ENCODE data around the gene TUBGCP6.
"Not testable (repeated sequence)": the region's sequence is repeated elsewhere in the genome, so short reads cannot be mapped to it uniquely, and the experiment has no call there.

Gene TUBGCP6

DNA sequence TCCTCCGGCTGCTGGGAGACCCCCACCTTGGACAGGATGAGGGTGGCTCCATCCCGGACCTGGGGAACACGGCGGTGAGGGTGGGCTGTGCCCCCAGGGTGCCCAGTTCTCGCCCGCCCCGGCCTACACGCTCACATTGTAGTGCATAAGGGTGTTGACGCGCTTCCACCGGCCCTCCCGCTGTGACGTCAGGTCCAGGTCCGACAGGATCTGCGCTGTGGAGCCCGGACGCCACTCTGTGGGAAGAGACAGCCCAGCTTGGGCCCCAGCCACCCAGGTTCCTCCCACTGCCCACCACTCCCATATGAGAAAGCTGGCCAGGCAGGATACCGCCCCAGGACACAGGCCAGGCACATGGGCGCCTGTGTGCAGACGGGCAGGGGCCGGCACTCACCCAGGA lies 33.6 kb upstream of the TUBGCP6 start:
- peaks cover 6% of the 10 kb centered on the region for H3K9me3 ChIP-seq (ENCODE audit: control insufficient read depth, low read length)
- H3K27ac ChIP-seq (ENCODE audit: low read depth, low read length, severe bottlenecking): no peak overlapping the region
- peaks cover 87% of the 10 kb centered on the region for H3K36me3 ChIP-seq (ENCODE audit: control insufficient read depth, insufficient read depth, low read length)
- 96 to 97% methylated on average over 17 to 19 of the region's 21 CpGs for WGBS, 2 experiments (ENCODE audit: insufficient coverage in 2 of 2)
- H3K4me1 ChIP-seq (ENCODE audit: control insufficient read depth, insufficient read depth, low read length, poor library complexity, severe bottlenecking): peaks cover 8% of the 10 kb centered on the region
- H3K4me3 ChIP-seq (ENCODE audit: extremely low read depth, insufficient read depth, low read length, poor library complexity, severe bottlenecking): no peak overlapping the region

- Histone ChIP-seq H3K4me3 (ENCODE audit: extremely low read depth, insufficient read depth, low read length, poor library complexity, severe bottlenecking) (no peak overlapping the region), H3K4me1 (ENCODE audit: control insufficient read depth, insufficient read depth, low read length, poor library complexity, severe bottlenecking) (peaks cover 6% of the 10 kb centered on the region), H3K9me3 (ENCODE audit: control insufficient read depth, low read length) (peaks cover 6% of the 10 kb centered on the region), H3K27ac (ENCODE audit: low read depth, low read length, severe bottlenecking) (no peak overlapping the region), H3K36me3 (ENCODE audit: control insufficient read depth, insufficient read depth, low read length) (peaks cover 80% of the 10 kb centered on the region)
- WGBS, 2 experiments (ENCODE audit: insufficient coverage in 2 of 2): 94% methylated on average over 20 to 25 of the region's 25 CpGs
Measured at GRCh38 chr22:50277761-50278160, 32.9 kb upstream of the TUBGCP6 start.

DNA sequence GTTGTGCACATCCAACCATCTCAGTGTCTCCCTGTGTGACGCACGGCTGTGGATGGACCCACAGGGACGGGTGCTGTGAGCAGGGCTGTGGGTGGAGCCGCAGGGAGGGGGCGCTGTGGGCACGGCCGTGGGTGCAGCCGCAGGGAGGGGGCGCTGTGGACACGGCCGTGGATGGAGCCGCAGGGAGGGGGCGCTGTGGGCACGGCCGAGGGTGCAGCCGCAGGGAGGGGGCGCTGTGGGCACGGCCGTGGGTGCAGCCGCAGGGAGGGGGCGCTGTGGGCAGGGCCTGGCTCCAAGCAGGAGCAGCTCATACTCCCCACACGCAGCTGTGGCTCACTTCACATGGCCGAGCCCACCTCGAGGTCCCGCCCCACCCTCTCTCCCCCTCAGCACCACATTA lies 31.3 kb upstream of the TUBGCP6 start:
- Histone ChIP-seq H3K27ac (ENCODE audit: low read depth, low read length, severe bottlenecking) (no peak overlapping the region), H3K4me3 (ENCODE audit: extremely low read depth, insufficient read depth, low read length, poor library complexity, severe bottlenecking) (no peak overlapping the region), H3K9me3 (ENCODE audit: control insufficient read depth, low read length) (peaks cover 6% of the 10 kb centered on the region), H3K4me1 (ENCODE audit: control insufficient read depth, insufficient read depth, low read length, poor library complexity, severe bottlenecking) (peaks cover 9% of the 10 kb centered on the region), H3K36me3 (ENCODE audit: control insufficient read depth, insufficient read depth, low read length) (peaks cover 65% of the 10 kb centered on the region)
- WGBS, 2 experiments (ENCODE audit: insufficient coverage in 2 of 2): 88 to 91% methylated on average over 18 to 22 of the region's 25 CpGs

DNA sequence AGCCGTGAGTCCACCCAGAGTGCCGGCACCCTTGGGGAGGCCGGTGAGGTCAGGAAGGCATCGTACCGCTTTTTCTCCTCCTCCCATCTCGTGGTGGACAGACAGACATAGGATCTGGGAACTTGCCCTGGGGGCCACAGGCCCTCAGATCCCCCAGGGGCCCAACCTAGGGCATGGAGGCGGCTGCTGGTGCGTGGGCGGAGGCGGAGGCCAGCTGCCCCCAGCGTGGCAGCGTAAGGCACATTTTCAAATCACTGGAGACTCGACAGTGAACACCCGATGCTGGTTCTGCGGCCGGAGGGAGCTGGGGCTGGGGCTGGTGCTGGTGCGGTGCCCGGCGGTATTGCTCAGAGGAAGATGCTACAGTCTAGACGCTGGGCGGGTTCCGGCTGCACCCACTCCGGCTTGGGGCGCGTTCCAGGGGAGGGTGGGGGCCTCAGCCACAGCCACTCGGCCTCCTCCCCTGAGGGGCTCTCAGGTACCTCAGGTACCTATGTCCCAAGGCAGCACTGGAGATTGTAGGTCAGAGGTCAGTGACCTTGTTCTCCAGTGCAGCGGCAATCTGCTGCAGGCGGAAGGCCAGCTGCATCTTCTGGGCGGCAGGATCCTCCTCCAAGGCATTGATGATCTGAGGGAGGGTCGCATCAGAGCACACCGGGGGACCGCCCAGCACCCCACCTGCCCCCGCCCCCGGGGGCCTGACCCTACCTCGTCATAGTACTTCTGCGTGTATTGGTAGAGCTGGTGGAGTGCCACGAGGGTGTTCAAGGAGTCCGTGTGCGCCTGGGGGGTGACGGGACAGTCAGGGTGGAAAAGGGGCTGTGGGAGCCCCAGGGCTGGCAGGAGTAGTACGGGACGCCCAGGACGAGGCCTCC lies 30.6 kb upstream of the TUBGCP6 start:
- Histone ChIP-seq H3K9me3 (ENCODE audit: control insufficient read depth, low read length) (peaks cover 6% of the 10 kb centered on the region), H3K36me3 (ENCODE audit: control insufficient read depth, insufficient read depth, low read length) (peaks cover 60% of the 10 kb centered on the region), H3K4me1 (ENCODE audit: control insufficient read depth, insufficient read depth, low read length, poor library complexity, severe bottlenecking) (peaks cover 14% of the 10 kb centered on the region), H3K27ac (ENCODE audit: low read depth, low read length, severe bottlenecking) (no peak overlapping the region), H3K4me3 (ENCODE audit: extremely low read depth, insufficient read depth, low read length, poor library complexity, severe bottlenecking) (no peak overlapping the region)
- 97% methylated on average over 38 of the region's 43 CpGs for WGBS, 2 experiments (ENCODE audit: insufficient coverage in 2 of 2)

- 90 to 93% methylated on average over 5 to 7 of the region's 7 CpGs for WGBS, 2 experiments (ENCODE audit: insufficient coverage in 2 of 2)
- H3K27ac ChIP-seq (ENCODE audit: low read depth, low read length, severe bottlenecking): no peak overlapping the region
Measured at GRCh38 chr22:50274771-50275170, 29.9 kb upstream of the TUBGCP6 start.

DNA sequence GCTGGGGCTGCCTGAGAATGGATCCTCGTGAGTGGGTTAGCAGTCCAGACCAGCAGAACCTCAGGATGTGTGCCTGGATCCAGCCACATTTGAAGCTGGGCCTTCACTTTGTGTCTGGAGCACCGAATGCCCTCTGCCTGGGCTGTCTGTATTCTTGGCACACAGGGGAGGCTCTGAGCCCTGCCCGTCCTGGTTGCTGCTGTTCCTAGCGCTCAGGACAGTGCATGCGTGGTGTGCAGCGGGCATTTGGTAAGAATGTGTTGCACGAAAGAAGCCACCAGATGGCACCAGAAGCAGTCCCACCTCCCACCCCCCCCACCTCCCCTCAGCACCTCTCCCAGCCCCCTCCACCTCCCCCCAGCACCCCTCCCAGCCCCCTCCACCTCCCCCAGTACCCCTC lies 29.5 kb upstream of the TUBGCP6 start:
- WGBS, 2 experiments (ENCODE audit: insufficient coverage in 2 of 2): 80 to 93% methylated on average over 2 of the region's 7 CpGs
- Histone ChIP-seq H3K9me3 (ENCODE audit: control insufficient read depth, low read length) (peaks cover 6% of the 10 kb centered on the region), H3K4me1 (ENCODE audit: control insufficient read depth, insufficient read depth, low read length, poor library complexity, severe bottlenecking) (peaks cover 18% of the 10 kb centered on the region), H3K4me3 (ENCODE audit: extremely low read depth, insufficient read depth, low read length, poor library complexity, severe bottlenecking) (no peak overlapping the region), H3K27ac (ENCODE audit: low read depth, low read length, severe bottlenecking) (no peak overlapping the region), H3K36me3 (ENCODE audit: control insufficient read depth, insufficient read depth, low read length) (peaks cover 49% of the 10 kb centered on the region)

More at GRCh38 chr22:50274771-50275170, 29.9 kb upstream of the TUBGCP6 start:
- Histone ChIP-seq H3K36me3 (ENCODE audit: control insufficient read depth, insufficient read depth, low read length) (peaks cover 54% of the 10 kb centered on the region), H3K4me3 (ENCODE audit: extremely low read depth, insufficient read depth, low read length, poor library complexity, severe bottlenecking) (no peak overlapping the region), H3K9me3 (ENCODE audit: control insufficient read depth, low read length) (peaks cover 6% of the 10 kb centered on the region), H3K4me1 (ENCODE audit: control insufficient read depth, insufficient read depth, low read length, poor library complexity, severe bottlenecking) (peaks cover 14% of the 10 kb centered on the region)

DNA sequence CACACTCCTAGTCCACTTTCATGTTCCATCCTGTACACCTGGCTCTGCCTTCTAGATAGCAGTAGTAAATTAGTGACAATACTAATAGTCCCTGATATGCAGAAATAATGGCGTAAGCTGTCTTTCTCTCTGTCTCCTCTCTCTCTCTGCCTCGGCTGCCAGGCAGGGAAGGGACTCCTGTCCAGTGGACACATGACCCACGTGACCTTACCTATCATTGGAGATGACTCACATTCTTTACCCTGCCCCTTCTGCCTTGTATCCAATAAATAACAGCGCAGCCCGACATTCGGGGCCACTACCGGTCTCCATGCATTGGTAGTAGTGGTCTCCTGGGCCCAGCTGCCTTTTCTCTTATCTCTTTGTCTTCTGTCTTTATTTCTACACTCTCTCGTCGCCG lies 29.0 kb upstream of the TUBGCP6 start:
- H3K9me3 ChIP-seq (ENCODE audit: control insufficient read depth, low read length); H3K27ac ChIP-seq (ENCODE audit: low read depth, low read length, severe bottlenecking); H3K4me3 ChIP-seq (ENCODE audit: extremely low read depth, insufficient read depth, low read length, poor library complexity, severe bottlenecking): not testable (repeated sequence)
- 82 to 85% methylated on average over 8 to 9 of the region's 10 CpGs for WGBS, 2 experiments (ENCODE audit: insufficient coverage in 2 of 2)
- Histone ChIP-seq H3K36me3 (ENCODE audit: control insufficient read depth, insufficient read depth, low read length) (peaks cover 44% of the 10 kb centered on the region), H3K4me1 (ENCODE audit: control insufficient read depth, insufficient read depth, low read length, poor library complexity, severe bottlenecking) (peaks cover 18% of the 10 kb centered on the region)

- not testable (repeated sequence) for H3K4me3 ChIP-seq (ENCODE audit: extremely low read depth, insufficient read depth, low read length, poor library complexity, severe bottlenecking); H3K27ac ChIP-seq (ENCODE audit: low read depth, low read length, severe bottlenecking); H3K9me3 ChIP-seq (ENCODE audit: control insufficient read depth, low read length)
- 100% methylated on average over 2 of the region's 11 CpGs; no CpG with 5 or more reads in 1 of the 2 experiments for WGBS, 2 experiments (ENCODE audit: insufficient coverage in 2 of 2)
- Histone ChIP-seq H3K4me1 (ENCODE audit: control insufficient read depth, insufficient read depth, low read length, poor library complexity, severe bottlenecking) (peaks cover 18% of the 10 kb centered on the region), H3K36me3 (ENCODE audit: control insufficient read depth, insufficient read depth, low read length) (peaks cover 40% of the 10 kb centered on the region)
Measured at GRCh38 chr22:50273352-50273751, 28.5 kb upstream of the TUBGCP6 start.

GRCh38 chr22:50272044-50272802 lies 27.4 kb upstream of the TUBGCP6 start:
- 25 to 36% methylated on average over 17 to 18 of the region's 26 CpGs for WGBS, 2 experiments (ENCODE audit: insufficient coverage in 2 of 2)
- peaks cover 18% of the 10 kb centered on the region for H3K4me1 ChIP-seq (ENCODE audit: control insufficient read depth, insufficient read depth, low read length, poor library complexity, severe bottlenecking)

GRCh38 chr22:50271519-50271970 lies 26.7 kb upstream of the TUBGCP6 start:
- Histone ChIP-seq H3K36me3 (ENCODE audit: control insufficient read depth, insufficient read depth, low read length) (peaks cover 21% of the 10 kb centered on the region), H3K27ac (ENCODE audit: low read depth, low read length, severe bottlenecking) (no peak overlapping the region), H3K4me3 (ENCODE audit: extremely low read depth, insufficient read depth, low read length, poor library complexity, severe bottlenecking) (peak overlapping the region; percentile 26), H3K9me3 (ENCODE audit: control insufficient read depth, low read length) (peaks cover 9% of the 10 kb centered on the region), H3K4me1 (ENCODE audit: control insufficient read depth, insufficient read depth, low read length, poor library complexity, severe bottlenecking) (peaks cover 18% of the 10 kb centered on the region)
- WGBS, 2 experiments (ENCODE audit: insufficient coverage in 2 of 2): 0 to 1% methylated on average over 17 to 31 of the region's 45 CpGs

More at GRCh38 chr22:50272044-50272802, 27.4 kb upstream of the TUBGCP6 start:
- peaks cover 7% of the 10 kb centered on the region for H3K9me3 ChIP-seq (ENCODE audit: control insufficient read depth, low read length)
- H3K27ac ChIP-seq (ENCODE audit: low read depth, low read length, severe bottlenecking): no peak overlapping the region
- no peak overlapping the region for H3K4me3 ChIP-seq (ENCODE audit: extremely low read depth, insufficient read depth, low read length, poor library complexity, severe bottlenecking)
- peaks cover 28% of the 10 kb centered on the region for H3K36me3 ChIP-seq (ENCODE audit: control insufficient read depth, insufficient read depth, low read length)

All from mesodermal cell (in vitro differentiated cells).